NCI-H2107 treated with DMSO at 0.1 percent for 48 hours (cell line): Measurements from ENCODE around the gene CUL1.

ENCODE experiments used
- DNase-seq: peaks from one replicate; lab custom pipeline; 2025; ENCODE audit not compliant: unreplicated experiment; lab: John Stamatoyannopoulos, UW

Gene CUL1

GRCh38 chr7:148849393-148850098, 150.8 kb downstream of the CUL1 start:
- no peak for DNase-seq

GRCh38 chr7:148850564-148850963, 151.9 kb downstream of the CUL1 start:
- DNase-seq = no peak
